ENCODE measurements around the gene AGL. TPM values are rescaled to one million over a fixed set of nuclear protein-coding genes. Genes with fewer than 3 reads are reported as not detected.

Gene AGL
- total and polyA plus RNA-seq, 2 of the 4 experiments (the other 2 are of a cell fraction), result 2.4 to 7.0 TPM

DNA sequence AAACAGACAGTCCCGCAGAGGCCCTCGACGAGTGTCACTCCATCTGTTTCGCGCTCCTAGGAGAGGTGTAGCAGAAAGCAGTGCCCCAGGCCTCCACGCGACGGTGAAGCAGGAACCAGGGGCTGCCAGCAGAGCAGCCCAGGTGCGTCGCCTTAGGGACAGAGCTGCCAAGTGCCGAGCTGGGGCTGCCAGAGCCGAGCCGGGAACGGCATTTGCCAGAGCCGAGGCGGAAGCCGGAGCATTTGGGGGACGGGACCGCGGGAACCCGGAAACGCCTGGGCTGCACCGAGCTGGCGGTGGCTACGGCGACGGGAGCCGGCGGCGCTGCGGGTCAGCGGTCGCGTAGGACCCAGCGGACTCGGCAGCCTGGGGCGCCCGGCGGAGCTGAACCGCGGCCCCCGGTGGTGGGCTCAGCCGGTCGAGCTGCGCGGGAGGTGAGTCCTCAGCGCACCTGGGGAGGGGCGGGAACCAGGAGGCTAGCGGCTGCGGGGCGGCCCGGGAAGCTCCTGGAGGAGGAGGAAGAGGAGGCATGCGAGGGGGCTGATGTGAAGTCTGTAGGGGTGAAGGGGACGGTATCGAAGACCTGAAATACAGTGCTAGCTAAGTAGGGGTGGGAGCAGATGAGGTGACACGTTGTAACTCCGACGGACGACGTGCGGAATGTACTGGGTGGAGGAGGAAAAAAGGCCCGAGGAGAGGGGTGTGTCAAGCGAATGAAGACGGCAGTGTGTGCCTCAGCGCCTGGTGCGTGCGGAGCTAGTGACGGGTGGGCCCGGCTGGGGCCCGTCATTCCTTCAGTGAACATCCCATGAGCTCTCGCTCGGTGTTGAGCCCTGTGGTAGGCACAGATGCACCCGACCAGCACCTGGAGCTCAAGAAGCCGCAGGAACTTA lies 119.8 kb downstream of the AGL start, which contains the start of gene SLC35A3:
SLC35A3 (plus strand) TSS at position 268 of the 893 bp plus-strand sequence. CDS start 23,559 bp downstream, outside the sequence.
- Histone ChIP-seq H2AK9ac (replicated peaks; ENCODE audit: low read depth, low read length, poor library complexity) (peak within 1 kb of the TSS; percentile 49), H3K9me3 (ENCODE audit: control insufficient read depth, insufficient read depth, low read length) (no peaks in the 10 kb centered on the region), H3K27ac (ENCODE audit: insufficient read depth, low read length) (peak within 1 kb of the TSS; percentile 77), H4K20me1 (ENCODE audit: insufficient read depth, low read length) (no peaks in the 10 kb centered on the region), H2BK20ac (ENCODE audit: low read depth, low read length) (0 out of 2 replicates have a peak within 1 kb of the TSS, but pooled peaks have one; percentile 27), H3K36me3 (ENCODE audit: control insufficient read depth, insufficient read depth, low read length) (no peaks in the 10 kb centered on the region; the same call in 1 of the 2 replicates), H4K91ac (ENCODE audit: insufficient read depth, low read depth, low read length) (peak within 1 kb of the TSS; percentile 95), H2AK5ac (ENCODE audit: low read depth, low read length) (peak within 1 kb of the TSS; percentile 55; the same call in 1 of the 2 replicates), H3K9me1 (ENCODE audit: insufficient read depth, low read length) (peaks cover 6% of the 10 kb centered on the region), H2AFZ (replicated peaks; ENCODE audit: low read length, poor library complexity) (peak within 1 kb of the TSS; percentile 95), H3K4me3 (ENCODE audit: insufficient read depth, low read depth, low read length) (peak within 1 kb of the TSS; percentile 94), H3K18ac (ENCODE audit: low read depth, low read length) (peak within 1 kb of the TSS; percentile 82), H3K4ac (ENCODE audit: low read depth, low read length) (peak within 1 kb of the TSS; percentile 88), H3K4me1 (ENCODE audit: control insufficient read depth, insufficient read depth, low read length) (peaks cover 4% of the 10 kb centered on the region), H3K4me2 (ENCODE audit: low read depth, low read length) (peak within 1 kb of the TSS; percentile 95), H3K56ac (ENCODE audit: extremely low read depth, insufficient read depth, low read length) (peak within 1 kb of the TSS; percentile 37; the same call in 1 of the 2 replicates), H3K23ac (ENCODE audit: low read depth, low read length) (peak within 1 kb of the TSS; percentile 82), H2BK15ac (ENCODE audit: low read depth, low read length) (peak within 1 kb of the TSS; percentile 91; the same call in 2 of the 3 replicates), H3K14ac (replicated peaks; ENCODE audit: low read depth, low read length) (peak within 1 kb of the TSS; percentile 90), H3K79me1 (ENCODE audit: low read depth in 1 of 2, low read length in 2 of 2) (peaks cover 8 to 22% of the 10 kb centered on the region in 2 experiments; a peak in 3 of 4 replicates), H4K8ac (ENCODE audit: low read depth in 2 of 2, low read length in 2 of 2) (peak within 1 kb of the TSS; percentile 97 to 99), H2BK5ac (ENCODE audit: low read depth, low read length, poor library complexity, severe bottlenecking) (peak within 1 kb of the TSS; percentile 67), H4K5ac (ENCODE audit: low read depth, low read length) (peak within 1 kb of the TSS; percentile 98), H3K9ac (ENCODE audit: low read depth, low read length) (peak within 1 kb of the TSS; percentile 86), H3K27me3 (ENCODE audit: control insufficient read depth, insufficient read depth, low read length) (no peaks in the 10 kb centered on the region), H2BK120ac (ENCODE audit: low read depth, low read length) (peak within 1 kb of the TSS; percentile 85)
- peak; percentile 61 for DNase-seq
- ATAC-seq (ENCODE audit: low read depth), result peak; percentile 98
- in situ Hi-C loops (cut with MboI; ENCODE audit: low sequenced_read_pairs), result no loop called here
- 1% methylated on average over 32 of the region's 74 CpGs; no CpG with 5 or more reads in 1 of the 2 experiments for WGBS, 2 experiments (ENCODE audit: extremely low coverage in 2 of 2, insufficient read length in 1 of 2)
- TF ChIP-seq MXI1 (IDR thresholded peaks at IDR 0.05; ENCODE audit: borderline replicate concordance, low read depth, low read length) (peak; percentile 74; the same call in 1 of the 2 replicates), POLR2A (IDR thresholded peaks at IDR 0.05; ENCODE audit: low read depth, low read length) (peak; percentile 51), RAD21 (IDR thresholded peaks at IDR 0.05; ENCODE audit: low read length) (no peak)
- CTCF ChIA-PET, result interaction anchor here (0.5 kb wide), 1 partner anchor 16 kb away, joined by 3 read pairs; no protein-coding TSS in a partner anchor
- dilution Hi-C loops (cut with HindIII; ENCODE audit: low sequenced_read_pairs, unreplicated experiment), result no loop called here
- no TSS peak for BruUV-seq (replicated peaks)
- POLR2A ChIA-PET (ENCODE audit: unreplicated experiment), result interaction anchor here (0.9 kb wide), 1 partner anchor 17 kb away, joined by 3 read pairs; no protein-coding TSS in a partner anchor
- intact Hi-C loops (cut with micrococcal nuclease), result loop anchor here (2.0 kb wide), 1 partner anchor 161 kb away; no protein-coding TSS in a partner anchor

Data from IMR-90 (cell line).